DMS53 treated with DMSO at 0.1 percent for 48 hours (cell line): ENCODE results near the gene TPI1.
A peak's percentile ranks its signal among the peaks of the same experiment; 100 is the strongest.

Experiments used
- DNase-seq: peaks from one replicate; lab custom pipeline; 2025; ENCODE audit not compliant: unreplicated experiment; lab: John Stamatoyannopoulos, UW

TPI1 gene

DNA sequence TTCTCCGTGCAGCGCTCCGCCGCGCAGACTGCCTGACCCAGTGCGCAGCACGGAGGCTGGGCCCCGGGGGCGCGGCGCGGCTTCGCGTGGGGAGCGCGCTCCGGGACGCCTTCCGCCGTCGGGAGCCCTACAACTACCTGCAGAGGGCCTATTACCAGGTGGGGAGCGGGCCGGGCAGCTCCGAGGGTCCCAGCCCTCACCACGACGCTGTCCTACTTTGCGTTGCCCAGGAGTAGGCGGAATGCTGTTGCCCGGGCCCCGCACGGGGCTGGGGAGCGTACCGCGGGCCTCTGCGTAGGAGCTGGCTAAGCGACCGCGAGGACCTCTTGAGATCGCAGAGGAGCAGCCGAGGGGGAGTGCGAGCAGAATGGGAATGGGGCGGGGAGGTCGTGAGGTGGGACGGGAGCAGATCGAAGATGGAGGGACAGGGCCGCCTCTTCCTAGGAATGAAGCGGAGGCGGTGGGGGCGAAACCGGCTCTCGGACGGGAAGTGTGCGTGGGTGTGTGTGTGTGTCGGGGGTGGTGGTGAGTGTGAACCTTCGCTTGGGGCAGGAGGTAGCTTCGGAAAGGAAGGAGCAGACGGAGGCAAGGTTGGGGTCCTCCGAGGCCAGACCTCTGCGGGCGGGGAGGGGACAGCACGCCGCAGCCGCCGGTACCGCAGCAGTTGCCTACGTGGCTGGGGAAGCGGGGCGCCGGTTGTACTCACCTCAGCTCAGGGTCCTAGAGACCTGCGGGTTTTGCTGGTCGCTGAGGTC is 38.4 kb upstream of the TPI1 start:
- no peak for DNase-seq

DNA sequence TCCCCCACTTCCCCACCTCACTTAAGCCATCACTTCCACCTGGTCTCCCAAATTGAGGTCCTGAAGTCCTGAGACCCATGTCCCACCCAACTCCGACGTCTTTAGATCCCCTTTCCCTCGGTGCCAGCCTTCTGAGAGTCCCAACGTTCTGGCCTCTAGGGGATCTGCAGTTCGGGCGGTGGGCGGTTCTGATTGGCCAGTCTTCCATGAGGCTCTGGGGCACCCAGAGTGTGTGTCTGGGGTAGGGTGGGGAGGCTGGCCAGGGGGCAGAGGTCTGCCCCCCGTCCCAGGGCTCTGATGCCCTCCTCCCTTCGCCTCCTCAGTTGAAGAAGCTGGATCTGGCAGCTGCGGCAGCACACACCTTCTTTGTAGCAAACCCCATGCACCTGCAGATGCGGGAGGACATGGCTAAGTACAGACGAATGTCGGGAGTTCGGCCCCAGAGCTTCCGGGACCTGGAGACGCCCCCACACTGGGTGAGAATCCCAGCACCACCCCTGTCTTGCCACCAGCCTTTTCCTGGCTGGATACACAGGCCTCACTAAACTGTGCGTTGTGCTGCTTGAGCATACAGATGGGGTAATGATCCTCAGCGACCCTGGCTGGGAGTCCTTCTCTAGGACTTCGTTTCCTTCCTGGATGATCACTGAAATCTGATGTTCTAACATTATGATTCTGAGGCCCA is 37.7 kb upstream of the TPI1 start:
- no peak for DNase-seq

DNA sequence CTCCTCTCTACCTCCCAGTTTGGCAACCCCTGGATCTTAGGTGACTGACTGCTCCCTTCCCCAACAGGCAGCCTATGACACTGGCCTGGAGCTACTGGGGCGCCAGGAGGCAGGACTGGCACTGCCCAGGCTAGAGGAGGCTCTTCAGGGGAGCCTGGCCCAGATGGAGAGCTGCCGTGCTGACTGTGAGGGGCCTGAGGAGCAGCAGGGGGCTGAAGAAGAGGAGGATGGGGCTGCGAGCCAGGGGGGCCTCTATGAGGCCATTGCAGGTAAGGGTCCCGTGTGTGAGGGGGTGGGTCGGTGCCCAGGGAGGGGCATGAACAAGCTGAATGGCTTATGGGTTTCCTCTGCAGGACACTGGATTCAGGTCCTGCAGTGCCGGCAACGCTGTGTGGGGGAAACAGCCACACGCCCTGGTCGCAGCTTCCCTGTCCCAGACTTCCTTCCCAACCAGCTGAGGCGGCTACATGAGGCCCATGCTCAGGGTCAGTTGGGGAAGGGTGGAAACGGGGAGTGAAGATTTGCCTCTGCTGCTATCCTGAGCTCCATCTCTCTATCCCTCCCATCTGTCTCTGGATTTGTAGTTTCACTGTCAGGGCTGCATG is 36.9 kb upstream of the TPI1 start:
- DNase-seq: no peak

DNA sequence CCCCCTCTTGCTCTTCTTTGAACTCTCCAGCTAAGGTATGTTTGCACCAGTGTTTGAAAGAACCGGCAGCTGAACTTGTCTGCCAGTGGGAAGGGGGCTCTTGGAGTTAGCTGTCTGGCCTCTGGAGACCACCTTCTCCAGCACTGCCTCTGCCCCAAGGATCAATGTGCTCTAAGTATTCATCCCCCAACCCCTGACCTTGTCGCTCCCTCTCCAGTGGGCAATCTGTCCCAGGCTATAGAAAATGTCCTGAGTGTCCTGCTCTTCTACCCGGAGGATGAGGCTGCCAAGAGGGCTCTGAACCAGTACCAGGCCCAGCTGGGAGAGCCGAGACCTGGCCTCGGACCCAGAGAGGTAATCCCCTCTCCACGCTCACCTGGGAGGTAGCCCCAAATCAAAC is 36.3 kb upstream of the TPI1 start:
- no peak for DNase-seq

DNA sequence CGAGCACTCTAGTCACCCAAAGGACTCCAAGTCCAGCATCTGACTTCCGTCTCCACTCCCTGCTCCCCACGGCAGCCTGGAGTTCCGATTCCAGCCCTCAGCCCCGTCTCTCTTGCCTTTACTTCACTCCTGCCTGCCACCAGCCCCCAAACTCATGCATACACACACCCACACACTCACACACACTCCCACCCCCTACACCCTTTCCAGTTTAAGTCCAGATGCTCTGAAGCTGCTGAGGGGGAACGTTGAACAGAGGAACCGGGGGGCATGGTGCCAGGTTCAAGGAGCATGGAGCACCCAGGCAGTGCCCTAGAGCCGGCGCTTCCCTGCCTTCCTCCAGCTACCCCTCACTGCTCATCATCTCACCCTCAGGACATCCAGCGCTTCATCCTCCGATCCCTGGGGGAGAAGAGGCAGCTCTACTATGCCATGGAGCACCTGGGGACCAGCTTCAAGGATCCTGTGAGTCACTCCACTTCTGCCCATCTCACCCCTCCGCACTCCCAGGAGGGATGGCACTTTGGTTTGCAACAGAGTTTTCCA is 35.8 kb upstream of the TPI1 start:
- no peak for DNase-seq

GRCh38 chr12:6832125-6832524 is 35.2 kb upstream of the TPI1 start:
- no peak for DNase-seq

DNA sequence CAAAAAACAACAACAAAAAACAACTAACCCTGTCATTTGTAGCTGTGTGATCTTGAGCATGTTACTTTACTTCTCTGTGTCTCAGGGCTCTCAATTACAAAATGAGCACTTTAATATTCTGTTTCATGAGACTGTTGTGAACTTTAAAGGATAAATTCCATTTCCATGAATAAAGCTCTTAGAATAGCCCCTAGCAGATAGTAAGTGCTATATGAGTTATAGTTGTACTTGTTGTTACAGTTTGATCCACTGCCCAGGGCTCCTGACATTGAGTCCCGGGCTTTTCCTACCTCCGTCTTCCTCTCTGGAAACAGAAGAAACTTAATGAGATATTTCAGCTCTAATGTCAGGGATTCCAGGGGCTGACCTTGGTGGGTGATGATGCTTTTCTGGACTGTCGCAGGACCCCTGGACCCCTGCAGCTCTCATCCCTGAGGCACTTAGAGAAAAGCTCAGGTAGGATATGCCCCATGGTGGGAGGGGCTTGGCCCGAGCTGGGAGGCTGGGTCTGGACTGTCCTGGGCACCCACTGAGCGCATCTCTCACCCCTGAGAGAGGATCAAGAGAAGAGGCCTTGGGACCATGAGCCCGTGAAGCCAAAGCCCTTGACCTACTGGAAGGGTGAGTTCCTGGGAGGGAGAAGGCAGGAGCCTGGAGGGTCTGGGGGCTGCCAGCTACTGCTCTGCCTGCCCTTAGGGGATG is 34.0 kb upstream of the TPI1 start:
- DNase-seq: no peak

- DNase-seq: no peak
Observed at GRCh38 chr12:6834254-6834653, 33.1 kb upstream of the TPI1 start.

DNA sequence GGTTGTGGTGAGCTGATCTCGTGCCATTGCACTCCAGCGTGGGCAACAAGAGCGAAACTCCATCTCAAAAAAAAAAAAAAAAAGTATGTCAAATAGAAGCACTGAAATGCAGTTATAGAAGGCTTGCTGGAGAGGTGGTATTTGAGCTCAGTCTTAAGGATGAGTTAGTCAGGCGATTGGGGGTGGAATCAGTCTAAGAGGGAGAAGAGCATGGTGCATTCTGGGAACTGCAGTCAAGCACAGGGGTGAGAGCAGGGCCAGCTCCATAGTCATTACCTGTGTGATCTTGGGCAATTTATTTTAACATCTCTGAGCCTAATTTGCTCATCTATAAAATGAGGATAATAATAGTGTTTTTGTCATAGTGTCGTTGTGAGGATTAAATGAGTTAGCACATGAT is 32.5 kb upstream of the TPI1 start:
- no peak for DNase-seq

- no peak for DNase-seq
Observed at GRCh38 chr12:6836851-6837250, 30.5 kb upstream of the TPI1 start.

- DNase-seq: no peak
Observed at GRCh38 chr12:6837370-6838060, 29.8 kb upstream of the TPI1 start.

DNA sequence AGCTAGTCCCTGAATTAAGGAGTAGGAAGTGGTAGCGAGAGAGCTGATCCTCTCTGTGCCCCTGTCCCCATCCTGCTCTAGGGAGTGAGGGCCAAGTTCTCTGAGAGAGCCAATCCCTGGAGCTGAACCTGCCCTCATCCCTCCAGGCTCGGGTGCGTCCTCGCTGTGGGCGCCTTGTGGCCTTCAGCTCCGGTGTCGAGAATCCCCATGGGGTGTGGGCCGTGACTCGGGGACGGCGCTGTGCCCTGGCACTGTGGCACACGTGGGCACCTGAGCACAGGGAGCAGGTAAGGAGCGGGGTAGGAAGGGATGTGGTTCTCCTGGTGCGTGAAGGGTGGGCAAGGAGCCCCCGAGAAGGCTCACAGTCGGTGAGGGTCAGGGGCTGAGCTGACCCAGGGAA is 28.5 kb upstream of the TPI1 start:
- DNase-seq: no peak

DNA sequence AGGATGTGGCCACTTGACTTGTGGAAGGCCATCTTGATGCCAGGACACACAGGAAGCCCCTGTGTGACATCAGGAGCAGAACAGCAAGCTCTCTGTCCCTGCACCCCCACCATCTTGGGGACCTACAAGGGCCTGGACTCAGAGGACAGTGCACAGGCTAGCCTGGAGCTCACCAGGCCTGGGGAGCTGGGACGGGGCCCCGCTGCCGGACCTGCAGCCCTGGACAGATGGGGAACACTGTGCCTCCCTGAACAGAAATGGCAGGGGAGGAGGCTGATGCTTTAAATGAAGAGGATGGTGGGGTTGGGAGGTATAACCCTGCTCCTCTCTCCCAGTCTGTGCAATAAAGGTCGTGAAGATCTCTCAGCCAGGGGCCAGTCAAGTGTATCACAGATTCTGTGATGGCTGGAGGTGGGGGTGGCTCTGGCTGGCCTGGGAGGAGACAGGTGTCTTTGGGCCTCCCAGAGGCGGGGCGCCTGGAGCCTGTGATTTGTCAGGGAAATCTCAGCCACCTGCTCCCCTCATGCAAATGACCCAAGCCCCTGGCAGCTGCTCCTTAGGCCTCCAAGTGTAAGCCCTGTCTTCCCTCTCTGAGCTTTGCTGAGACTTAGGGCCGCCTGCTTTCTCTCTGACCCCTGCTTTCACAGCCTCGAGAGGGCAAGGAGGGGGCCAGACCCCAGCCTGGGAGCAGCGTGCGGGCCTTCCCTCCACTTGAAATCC is 27.7 kb upstream of the TPI1 start:
- DNase-seq: peak; percentile 78

GRCh38 chr12:6840330-6840729 is 27.0 kb upstream of the TPI1 start:
- no peak for DNase-seq

DNA sequence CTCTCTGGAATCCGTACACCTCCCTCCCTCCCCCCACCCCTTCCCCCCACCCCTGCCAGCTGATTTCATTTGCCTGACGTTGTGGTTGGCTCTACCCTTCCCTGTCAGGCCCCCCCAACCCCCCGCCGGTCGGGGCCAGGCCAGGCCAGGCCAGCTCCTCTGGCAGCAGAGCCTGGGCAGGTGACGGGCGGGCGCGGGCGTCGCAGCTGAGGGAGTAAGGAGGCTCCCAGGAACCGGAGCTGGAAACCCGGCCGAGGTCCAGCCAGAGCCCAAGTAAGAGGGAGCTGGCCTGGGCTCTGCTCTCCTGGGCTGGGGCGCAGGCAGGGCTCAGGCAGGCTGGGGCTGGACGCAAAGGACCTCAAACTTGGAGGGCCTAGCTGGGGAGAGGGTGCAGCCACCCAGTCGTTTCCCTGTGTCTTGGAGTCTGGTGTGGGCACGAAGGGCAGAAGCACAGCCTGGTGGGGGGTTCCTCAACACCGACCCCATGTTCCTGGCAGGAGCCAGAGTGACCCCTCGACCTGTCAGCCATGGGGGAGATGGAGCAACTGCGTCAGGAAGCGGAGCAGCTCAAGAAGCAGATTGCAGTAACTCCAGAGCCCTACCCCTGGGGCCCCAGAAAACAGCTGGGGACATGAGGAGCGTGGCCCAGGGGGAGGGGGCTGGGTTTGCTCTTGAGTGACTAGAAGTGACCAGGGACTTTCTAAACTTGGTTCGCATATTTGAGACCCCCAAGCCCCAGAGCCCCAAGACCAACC is 26.4 kb upstream of the TPI1 start, which contains the start of gene GNB3:
Gene GNB3 (plus strand): TSS at position 165 of the 755 bp plus-strand sequence. CDS start 363 bp downstream, at position 528.
- no peak for DNase-seq

DNA sequence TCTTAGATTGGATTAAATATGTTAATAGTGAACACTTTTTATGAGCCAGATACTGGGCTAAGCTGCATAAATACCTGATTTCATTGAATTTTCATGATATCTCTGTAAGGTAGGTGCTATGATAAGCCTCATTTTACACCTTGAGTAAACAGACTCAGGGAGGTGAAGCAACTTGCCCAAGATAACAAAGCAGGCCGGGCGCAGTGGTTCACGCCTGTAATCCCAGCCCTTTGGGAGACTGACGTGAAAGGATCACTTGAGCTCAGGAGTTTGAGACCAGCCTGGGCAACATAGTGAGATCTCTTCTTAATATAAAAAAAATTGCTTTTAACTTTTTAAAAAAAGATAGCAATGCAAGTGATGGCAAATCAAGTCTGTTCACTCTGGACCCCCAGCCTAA is 25.3 kb upstream of the TPI1 start:
- DNase-seq: no peak

- DNase-seq: no peak
Observed at GRCh38 chr12:6843118-6843902, 24.0 kb upstream of the TPI1 start.

GRCh38 chr12:6845395-6845794 is 21.9 kb upstream of the TPI1 start:
- DNase-seq: no peak
